Stromal cell of bone marrow (primary cell): ENCODE measurements around the gene CBX8.

ENCODE experiments used
- DNase-seq: peaks from one replicate; pipeline ENCODE4 v3.0.0-alpha.2; 2012; ENCODE audit warnings: low read depth

The CBX8 gene

DNA sequence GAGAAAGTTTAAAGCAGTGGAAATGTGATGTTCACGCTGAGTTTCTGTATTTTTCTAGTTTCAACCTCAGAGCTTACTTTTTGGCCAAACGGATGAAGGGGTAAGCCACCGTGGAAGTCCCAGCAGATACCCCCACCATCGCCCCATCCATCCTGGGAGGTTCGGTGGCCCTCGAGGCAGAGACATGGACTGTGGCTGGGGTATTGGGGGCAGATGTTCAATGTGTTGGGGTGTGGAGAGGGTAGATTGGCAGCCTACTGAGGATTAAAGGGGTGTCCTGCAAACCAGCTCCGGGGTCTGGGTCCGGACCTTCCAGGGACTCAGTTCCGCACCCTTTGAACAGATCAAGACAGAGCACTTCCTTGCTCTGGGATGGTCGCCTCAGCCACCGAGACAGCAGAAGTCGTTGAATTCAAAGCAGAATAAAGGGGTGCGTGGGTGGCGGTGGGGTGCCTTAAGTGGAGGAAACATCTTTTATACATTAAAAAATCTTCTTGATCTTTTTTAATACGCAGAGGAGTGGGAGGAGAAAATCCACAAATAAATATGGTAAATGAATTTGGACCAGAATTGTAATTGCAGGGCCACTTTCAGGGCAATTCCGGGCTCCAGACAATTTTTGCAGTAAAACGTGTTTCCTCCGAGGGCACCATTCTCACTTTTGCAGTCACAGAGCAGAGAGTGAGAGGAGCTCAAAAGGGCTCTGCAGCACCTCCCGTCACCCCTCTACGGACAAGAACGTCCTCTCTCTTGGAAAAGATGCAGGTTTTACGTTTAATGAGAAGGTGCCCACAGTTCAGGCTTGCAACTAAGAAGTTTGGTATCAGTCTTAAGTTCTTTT, 8.2 kb upstream of the CBX8 start:
- no peak for DNase-seq

DNA sequence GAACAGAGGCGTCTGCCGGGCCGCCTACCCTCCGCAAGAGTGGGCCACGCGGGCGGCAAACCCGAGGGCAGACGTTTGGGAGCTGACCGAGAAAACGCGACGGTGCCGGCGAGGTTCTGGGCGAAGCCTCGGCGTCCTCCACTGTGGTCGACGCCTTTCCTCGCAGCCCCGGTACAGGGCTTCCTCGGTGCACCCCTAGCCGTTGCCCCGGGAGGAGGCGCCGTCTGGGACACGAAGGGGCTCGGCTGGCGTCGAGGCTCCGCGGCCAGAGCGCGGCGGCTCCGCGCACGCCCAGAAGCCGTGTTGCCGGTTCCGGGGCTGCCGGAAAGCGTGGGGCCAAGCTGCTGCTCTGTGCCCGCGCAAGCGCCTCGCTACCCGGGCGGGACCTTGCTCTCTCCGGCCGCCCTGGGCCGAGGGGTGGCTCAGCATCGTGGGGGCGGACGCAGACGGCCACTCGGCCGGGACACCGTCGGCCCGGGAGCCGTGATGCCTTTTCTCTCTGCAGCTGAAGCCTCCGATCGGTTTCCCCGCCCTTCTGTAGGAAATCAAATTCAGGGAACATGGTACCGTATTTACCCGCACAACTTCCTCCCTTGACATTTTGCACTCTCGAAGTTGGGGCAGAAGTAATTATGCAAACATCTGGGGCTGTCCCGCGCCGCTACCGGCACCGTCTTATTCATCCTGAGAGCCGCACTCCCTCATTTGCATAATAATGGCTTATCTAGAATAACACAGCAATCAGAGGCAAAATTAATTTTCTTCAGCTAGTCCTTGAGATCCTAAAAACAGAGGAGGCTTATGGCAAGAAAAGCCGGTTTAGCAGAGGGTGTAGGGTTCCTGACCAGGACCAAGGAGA, 7.3 kb upstream of the CBX8 start:
- DNase-seq, result no peak

DNA sequence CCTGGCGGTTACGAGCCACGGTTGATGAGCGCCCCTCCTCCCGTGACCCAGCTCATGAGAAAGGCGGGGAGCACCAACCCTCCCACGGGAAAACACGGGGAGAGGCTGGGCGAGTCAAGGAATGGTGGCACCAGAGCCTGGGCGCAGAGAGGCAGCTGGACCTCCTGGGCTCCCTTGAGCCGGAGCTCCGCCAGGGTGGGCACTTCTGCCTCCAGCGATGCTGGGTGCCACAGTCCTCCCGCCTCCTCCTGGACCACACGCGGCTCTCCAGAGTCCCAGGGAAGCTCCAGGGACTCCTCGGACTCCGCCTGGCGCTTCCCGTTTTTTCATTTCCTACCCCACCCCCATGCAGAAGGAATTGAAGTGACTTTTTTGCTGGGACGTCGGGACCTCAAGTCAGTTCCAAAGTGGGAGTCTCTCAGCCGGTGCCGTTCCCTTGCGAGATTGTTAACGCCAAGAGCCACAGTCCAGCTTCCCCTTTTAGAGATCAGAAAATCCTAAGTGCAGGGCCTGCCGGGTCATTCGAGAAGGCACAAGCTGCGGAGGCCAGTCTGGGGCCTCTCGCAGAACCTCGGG, 6.6 kb upstream of the CBX8 start:
- DNase-seq, result no peak

DNA sequence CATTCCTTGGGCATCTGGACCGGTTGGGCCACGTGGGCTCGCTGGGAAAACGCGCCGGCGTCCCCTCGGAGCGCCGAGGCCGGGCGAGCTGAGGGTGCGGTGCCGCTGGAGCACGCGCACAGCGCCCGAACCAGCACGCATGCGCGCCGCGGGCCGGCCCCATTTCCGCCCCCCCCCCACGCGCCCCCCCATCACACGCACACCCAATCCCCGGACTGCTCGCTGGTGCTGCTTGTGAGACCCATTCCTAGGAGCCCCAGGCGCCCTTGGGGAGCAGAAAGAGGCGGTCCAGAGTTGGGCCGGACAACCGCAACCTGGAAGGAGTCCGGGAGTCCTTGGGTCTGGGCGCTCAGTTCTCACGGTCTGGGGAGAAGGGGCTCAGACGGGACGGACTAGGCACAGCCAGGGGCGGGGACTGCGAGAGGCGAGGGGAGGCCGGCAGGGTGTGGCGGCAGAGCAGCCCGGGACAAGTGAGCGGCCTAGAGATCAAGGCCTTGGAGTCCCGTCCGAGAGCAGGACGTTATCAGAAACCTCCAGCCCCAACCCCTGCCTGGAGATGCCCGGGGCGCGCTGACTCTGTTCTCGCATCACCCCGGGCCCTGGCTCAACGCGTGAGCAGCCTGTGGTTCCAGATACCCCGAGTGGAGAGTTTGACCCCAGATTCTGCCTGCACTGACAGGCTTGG, 6.0 kb upstream of the CBX8 start:
- DNase-seq, result no peak

DNA sequence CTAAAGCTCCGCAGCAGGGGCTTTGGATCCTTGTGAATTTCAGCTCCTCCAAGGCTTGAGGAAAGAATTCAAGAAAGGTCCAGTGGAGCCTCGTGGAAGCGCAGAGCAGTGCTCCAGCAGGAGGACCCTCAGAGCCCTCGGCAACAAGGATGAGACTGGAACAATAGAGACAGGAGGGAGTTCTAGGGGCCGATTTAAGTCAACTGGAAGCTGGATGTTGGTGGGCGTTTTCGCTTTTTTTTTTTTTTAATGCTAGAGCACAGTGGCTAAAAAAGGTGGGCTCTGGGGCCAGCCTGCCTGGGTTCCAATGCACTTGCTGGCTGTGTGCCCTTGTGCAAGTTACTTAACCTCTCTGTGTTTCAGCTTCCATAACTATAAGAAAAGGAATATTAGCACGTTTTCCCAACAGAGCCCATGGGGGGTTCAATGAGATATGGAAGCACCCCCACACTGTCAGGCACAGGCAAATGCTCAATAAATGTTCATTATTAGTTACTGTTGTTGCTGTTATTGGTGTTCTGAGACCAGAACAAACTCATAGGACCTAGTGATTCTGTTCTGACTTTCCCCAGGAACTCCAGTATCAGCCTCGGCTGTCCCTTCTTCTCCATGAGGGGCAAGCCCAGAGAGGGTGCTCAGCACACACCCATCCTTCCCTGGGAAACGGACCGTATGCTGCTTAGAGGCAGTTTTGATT, 5.3 kb upstream of the CBX8 start:
- DNase-seq, result no peak

DNA sequence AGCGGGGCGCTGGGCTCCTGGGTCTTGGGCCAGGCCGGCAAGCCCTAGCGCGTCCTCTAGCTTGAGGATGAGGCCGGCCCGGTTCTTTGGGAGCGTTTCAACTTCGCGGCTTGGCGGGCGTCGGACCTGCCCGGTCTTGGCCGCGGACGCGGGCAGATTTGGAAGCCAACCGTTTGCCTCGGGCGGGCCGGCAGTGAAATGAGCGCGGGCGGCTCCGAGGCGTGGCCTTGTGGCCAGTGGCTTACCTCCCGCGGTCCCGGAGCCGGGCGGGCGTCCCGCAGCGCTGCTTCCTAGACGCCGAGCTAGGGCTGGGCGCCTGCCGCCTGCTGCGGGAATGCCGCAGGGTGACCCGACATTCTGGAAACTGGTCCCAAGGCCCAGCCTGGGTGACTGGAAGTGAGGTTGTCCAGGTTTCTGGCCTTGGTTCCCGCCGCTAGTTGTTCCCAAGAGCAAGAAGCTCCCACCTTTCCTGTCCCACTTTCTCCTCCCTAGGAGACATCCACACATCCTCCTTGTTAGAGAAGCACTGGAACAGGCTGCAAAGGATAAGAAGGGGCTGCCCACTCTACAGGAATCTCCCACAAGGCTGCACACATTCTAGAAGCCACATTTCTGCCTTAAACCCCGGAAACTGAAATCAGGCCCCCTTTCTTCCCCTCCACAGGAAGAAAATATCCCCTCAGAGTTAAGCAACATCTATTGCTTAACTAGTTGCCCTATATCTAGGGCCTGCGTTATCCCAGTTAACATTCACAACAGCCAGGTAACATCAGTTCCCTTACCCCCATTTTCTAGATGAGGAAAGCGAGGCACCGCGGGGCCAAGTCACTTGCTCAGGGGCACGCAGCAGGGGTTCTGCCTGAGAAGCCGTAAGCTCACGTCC, 4.5 kb upstream of the CBX8 start:
- no peak for DNase-seq

DNA sequence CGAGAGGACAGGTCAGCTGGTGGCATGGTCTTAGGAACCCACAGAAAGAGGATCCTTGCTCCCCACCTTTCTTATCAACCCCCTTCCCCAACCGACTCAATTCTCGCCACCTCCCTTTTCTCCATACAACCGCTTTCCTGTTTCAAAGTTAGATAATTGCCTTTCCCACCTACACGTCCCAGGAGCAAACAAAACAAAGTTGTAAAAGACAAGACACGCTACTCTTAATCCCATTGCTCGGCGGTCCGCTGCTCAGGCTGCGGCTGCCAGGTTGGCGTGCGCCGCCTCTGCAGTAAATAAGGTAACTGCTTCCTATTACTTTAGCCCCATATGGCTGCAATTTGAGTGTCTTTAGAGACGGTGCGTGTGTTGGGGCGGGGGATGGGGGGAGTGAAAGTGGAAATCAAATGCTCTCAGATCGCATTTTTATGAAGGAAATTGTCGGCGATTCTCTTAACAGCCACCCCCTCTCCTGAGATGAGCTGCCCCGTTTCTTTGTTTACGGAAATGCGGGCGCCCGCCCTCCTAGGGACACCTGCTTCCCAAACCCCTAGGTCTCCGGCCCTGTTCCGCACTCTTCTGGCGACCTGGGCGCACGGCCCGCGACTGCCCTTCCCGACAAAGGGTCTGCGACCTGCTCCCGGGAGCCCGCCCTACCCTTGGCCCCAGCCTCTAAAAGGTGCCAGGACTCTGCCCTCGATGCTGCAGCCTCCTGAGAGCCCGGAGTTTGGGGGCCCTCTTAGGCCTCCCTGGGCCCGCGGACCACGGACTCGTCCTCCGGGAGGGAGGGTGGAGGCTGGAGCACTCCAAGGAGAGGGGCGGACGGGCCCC, 3.7 kb upstream of the CBX8 start:
- no peak for DNase-seq

DNA sequence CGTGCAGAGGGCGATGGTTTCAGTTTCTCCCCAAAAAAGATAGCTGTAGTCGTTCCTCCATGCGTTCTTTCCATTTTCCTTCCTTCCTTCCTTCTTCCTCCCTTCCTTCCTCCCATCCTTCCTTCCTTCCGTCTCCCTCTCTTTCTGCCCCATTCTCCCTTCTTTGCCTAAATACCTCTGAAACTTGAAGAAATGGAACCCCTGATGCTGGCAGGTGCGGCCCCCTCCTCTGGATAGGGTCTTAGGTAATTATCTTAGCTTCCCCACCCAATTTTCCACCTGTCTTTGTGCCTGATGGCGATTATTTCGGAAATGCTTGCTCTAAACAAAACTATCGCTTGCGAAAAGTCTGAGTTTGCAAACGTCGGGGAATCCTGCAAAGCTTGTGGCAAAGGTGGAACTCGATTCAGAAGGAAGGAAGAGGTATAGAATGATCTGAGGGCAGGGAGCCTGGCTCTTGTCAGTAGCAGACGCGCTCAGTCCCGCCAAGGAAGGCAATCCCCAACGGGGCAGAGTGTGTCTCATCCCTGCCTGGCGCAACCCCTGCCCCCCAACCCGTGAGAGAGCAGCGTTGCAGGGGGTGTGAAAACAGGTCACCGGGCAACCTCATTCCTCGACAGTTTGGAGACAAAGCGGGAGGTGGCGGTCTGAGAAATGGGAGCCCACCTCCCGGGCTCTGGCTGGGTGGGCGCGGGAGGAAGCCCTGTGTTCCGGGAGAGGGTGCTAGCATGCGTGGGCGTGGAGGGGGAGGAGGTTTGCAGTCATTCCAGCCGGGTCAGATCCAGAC, 2.9 kb upstream of the CBX8 start:
- no peak for DNase-seq

DNA sequence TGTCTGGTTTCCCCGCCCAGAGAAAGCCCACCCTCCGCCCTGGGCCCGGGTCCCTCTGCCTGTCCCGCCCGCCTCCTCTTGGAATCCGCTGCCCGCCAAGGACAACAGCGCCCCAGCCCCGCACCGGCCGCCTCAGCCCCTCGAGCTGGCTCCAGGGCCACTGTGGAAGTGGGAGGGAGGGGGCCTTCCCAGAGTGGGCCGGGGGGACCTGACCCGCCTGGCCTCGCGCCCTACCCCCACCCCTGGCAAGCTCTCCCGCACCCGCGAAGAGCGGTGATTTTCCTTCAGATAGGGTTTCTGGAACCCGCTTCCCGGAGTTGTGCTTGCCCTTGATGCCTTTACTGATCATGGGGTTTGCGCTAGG, 2.3 kb upstream of the CBX8 start:
- no peak for DNase-seq

DNA sequence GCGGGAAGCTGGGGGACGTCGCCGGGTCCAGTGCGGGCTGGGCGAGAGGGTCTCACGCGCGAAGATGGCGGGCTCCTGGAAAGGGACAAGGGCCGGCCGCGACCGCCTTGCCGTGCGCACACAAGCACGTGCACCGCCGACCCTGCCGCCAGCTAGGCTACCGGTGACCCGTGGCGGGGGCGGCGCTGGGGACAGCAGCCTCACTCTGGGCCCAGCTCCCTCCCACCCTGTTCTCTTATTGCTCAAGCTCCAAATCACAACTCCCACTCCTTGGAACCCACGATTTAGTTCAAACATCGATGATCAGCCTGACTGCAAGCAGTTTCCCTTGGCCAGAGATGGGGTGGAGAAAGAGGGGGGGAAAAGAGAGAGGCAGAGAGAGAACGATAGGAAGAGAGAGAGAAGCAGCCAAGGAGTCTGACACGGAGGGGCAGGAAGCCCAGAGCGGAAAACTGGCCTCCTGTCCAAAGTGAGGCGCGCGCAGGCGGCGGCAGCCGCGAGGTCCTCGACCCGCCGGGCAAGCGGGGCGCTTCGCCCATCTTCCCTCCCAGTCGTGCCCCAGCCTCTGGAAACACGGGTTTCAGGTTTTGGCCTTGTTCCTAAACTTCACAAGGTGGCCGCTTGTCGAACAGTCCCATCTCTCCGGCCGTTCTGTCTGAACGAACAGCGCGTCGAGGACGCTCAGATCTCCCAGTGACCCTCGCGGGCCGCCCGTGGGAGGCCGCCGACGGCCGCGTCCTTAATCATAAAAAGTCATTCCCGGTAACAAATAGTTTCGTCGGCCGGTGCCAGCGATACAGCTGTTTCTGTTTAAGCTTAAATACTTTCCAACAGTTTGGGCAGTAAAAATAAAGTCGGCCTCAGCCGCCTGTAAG, 1.7 kb upstream of the CBX8 start:
- DNase-seq, result no peak

DNA sequence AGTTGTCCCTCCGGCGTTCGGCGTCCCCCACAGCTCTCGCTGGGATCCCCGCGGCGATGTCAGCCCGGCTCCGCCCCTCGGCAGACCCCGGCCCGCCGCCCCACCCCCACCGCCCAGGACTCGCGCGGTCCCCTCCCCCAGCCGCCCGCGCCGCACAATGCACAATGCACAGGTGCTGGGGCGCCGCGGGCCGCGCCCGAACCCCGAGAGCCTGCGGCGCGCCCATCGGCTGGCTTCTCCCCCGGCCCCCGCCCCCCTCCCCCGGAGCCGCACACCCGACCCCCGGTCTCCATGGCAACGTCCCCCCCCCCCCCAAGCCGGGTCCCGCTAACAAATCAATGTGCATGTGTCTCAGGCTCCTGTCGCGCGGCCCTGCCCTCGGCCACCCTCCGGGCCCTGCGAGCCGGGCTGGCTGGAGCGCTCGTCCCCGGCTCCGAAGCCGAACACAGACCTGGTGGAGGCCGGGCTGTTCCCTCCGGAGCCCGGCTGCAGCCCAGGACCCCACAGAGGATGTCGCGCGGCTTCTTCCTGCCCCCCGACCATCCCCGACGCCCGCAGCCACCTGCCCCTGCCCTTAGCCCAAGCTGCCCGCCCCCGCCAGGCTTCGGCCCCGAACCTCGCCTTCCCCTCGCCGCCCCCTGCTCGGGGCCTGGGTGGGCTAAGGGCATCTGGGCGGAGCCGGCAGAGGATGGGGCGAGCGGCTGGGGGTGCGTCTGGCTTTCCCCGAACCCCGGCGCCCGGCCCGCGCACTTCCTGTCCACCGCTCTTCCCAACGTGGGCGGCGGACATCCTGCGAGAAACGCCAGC, 818 bp upstream of the CBX8 start:
- DNase-seq, result no peak

DNA sequence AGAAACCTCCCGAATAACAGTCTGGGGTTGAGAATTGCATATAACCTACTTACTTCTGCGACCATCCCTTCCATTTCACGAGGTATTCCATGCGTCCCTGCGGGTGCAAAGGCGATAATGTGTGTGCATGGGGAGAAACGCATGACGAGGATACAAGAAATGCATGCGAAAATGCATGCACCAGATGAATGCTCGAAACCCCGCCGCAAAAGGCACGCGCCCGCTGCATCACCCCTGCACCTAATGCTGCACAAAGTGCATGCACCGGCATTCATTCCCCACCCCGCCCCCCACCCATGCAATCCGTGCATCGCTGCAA, 474 bp downstream of the CBX8 start:
- DNase-seq, result no peak

DNA sequence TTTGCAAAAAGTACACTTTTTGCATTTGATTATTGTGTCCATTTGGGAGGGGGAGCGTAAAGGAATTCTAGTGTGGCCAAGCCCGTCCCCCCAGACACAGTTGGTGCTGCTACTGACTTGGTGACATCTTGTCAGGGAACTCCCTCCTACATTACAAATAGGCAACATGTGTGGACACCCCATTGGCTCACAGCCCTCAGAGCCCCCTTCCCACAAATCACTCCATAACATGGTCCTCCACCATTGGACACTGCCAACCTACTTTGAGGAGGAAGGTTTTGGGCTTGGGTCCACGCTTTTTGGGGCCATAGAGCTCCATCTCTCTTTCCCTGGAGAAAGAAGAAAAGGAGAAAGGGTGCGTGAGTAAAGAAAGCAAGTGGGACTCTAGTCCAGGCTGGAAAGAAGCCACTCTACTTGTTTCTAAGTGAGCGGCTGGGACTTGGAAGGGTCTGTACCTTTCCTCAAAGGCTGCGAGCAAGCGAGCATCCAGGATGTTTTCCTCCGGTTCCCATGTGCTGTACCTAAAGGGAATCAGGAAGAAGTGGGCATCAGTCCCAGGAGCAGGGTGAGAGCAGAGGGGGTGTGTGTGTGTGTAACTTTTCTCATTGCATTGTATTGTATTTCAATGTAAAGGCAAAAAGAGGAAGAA, 958 bp downstream of the CBX8 start:
- no peak for DNase-seq

DNA sequence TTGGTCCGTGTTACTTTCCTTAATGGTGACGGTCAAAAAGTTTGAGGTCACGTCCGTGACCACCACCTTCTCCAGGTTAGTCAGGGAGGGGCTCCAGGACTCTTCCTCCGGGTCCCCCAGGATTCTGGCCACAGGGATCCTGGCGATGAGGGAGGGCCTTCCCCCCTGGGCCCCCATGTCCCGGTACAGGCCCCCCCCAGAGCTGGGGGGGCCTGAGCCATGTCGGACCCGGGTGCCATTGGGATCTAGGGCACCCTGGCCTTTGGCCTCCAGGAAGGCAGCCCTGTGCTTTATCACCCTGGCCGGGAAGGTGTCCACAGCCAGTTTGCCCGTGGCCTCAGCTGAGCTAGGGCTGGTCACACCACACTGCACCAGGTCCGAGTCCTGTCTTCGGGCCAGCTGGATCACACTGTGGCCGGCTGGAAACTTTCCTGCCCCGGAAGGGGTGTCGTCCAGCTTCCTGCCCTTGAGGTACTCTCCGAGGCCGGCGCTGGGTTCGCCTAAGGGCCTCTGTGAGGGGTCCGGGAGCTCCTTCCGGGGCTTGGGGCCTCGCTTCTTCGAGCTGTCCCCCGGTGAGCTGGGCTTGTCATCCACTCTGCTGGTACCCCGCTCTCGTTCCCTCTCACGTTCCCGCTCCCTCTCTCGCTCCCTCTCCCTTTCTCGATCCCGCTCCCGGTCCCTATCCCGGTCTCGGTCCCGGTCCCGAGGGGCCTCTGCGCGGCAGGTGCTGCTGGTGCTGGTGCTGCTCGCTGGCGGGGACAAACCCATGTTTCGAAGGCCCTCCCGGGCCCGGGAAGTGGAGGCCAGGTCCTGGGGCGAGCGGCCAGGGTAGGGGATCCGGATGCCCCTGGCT, 2.0 kb downstream of the CBX8 start:
- DNase-seq, result no peak

DNA sequence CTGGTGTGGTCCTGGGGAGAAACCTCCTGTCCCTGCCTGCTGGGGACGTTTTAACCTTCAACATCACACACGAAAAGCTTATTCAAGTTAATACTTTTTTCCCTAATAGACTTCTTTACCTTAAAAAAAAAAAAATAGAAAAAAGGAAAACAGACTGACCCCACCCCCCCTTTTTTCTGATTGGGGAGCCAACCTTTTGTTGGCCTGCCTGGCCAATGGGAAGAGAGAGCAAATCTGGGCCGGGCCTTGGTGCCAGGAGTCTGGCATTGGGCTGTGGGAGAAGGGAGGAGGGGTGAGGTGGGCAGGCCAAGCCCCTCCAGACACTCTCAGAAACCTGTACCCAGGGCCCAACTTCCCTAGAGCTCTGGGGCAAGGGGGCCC, 3.0 kb downstream of the CBX8 start:
- no peak for DNase-seq
